Osteoblast (primary cell): Measurements from ENCODE around the gene TCF12. TPM values are rescaled to one million over a fixed set of nuclear protein-coding genes. Genes with fewer than 3 reads are reported as not detected.

Experiments used
- DNase-seq: peaks from one replicate; pipeline ENCODE4 v3.0.0; 2011; ENCODE audit warnings: low spot score, mixed read lengths; ENCODE audit not compliant: insufficient read length; ENCODE audit errors: missing footprints
- H2AFZ ChIP-seq: 2 replicates; pipeline ENCODE4 v1.6.0; 2011; ENCODE audit warnings: mild to moderate bottlenecking, low read length
- H3K27ac ChIP-seq: 2 replicates; pipeline ENCODE4 v1.5.1; 2011; ENCODE audit warnings: mild to moderate bottlenecking, low read depth, low read length, moderate library complexity
- H3K27me3 ChIP-seq: 2 replicates; pipeline ENCODE4 v1.6.0; 2012; ENCODE audit warnings: mild to moderate bottlenecking, control low read depth, inconsistent platforms, low read length, moderate library complexity; ENCODE audit not compliant: insufficient read depth
- H3K36me3 ChIP-seq: 2 replicates; pipeline ENCODE4 v1.5.1; 2011; ENCODE audit warnings: mild to moderate bottlenecking, low read length, control low read depth, moderate library complexity; ENCODE audit not compliant: insufficient read depth
- H3K4me1 ChIP-seq: 2 replicates; pipeline ENCODE4 v1.5.1; 2011; ENCODE audit warnings: mild to moderate bottlenecking, low read length, control low read depth, moderate library complexity; ENCODE audit not compliant: insufficient read depth
- H3K4me2 ChIP-seq: 2 replicates; pipeline ENCODE4 v1.6.0; 2011; ENCODE audit warnings: mild to moderate bottlenecking, low read length; ENCODE audit not compliant: insufficient read depth
- H3K4me3 ChIP-seq: fragments of 200-600 bp; sonication (generic); 3 replicates; pipeline ENCODE4 v1.5.1; 2012; ENCODE audit warnings: mild to moderate bottlenecking, low read length, inconsistent platforms; ENCODE audit not compliant: insufficient read depth
- H3K79me2 ChIP-seq: 2 replicates; pipeline ENCODE4 v1.6.0; 2012; ENCODE audit warnings: mild to moderate bottlenecking, low read length, control low read depth, inconsistent platforms; ENCODE audit not compliant: insufficient read depth
- H3K9me3 ChIP-seq: 2 replicates; pipeline ENCODE4 v1.5.1; 2011; ENCODE audit warnings: low read depth, low read length, control low read depth
- H4K20me1 ChIP-seq: 2 replicates; pipeline ENCODE4 v1.6.0; 2012; ENCODE audit warnings: mild to moderate bottlenecking, low read length, control low read depth; ENCODE audit not compliant: insufficient read depth
- total RNA-seq: library from RNA; depleted of rRNA; stranded (reverse); fragments of >200 nt; gene quantifications from 2 replicates; pipeline ENCODE4 v1.2.3, GENCODE V29; 2012
- TF ChIP-seq, protein P1 (sequence below): IDR thresholded peaks from 2 replicates; pipeline ENCODE4 v1.5.1; 2011; ENCODE audit warnings: mild to moderate bottlenecking, low read depth, low read length, moderate library complexity; ENCODE audit errors: extremely low read depth

TCF12 gene
- total RNA-seq, 1 donor, result 86.5 TPM

DNA sequence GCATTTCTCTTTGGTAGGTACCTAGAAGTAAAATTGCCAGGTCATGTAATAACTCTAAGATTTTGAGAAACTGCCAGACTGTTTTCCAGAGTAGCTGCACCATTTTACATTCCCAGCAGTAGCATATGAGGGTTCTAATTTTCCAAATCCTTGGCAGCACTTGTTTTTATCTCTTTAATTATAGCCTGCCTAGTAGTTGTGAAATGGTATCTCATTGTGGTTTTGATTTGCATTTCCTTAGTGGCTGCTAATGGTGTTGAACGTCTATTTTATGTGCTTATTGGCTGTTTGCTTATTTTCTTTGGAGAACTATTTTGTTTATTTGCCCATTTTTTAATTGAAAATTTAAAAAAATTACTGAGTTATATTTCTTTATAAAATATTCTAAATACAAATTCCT lies 117.9 kb downstream of the TCF12 start:
- Histone ChIP-seq H3K36me3 (no peaks in the 10 kb centered on the region), H4K20me1 (peaks cover 12% of the 10 kb centered on the region), H3K79me2 (peaks cover 93% of the 10 kb centered on the region), H3K4me3 (no peak overlapping the region), H2AFZ (no peak overlapping the region), H3K4me2 (no peak overlapping the region), H3K4me1 (peaks cover 8% of the 10 kb centered on the region), H3K27ac (no peak overlapping the region), H3K9me3 (no peaks in the 10 kb centered on the region), H3K27me3 (no peaks in the 10 kb centered on the region)
- DNase-seq, result no peak
- TF ChIP-seq, protein P1, sequence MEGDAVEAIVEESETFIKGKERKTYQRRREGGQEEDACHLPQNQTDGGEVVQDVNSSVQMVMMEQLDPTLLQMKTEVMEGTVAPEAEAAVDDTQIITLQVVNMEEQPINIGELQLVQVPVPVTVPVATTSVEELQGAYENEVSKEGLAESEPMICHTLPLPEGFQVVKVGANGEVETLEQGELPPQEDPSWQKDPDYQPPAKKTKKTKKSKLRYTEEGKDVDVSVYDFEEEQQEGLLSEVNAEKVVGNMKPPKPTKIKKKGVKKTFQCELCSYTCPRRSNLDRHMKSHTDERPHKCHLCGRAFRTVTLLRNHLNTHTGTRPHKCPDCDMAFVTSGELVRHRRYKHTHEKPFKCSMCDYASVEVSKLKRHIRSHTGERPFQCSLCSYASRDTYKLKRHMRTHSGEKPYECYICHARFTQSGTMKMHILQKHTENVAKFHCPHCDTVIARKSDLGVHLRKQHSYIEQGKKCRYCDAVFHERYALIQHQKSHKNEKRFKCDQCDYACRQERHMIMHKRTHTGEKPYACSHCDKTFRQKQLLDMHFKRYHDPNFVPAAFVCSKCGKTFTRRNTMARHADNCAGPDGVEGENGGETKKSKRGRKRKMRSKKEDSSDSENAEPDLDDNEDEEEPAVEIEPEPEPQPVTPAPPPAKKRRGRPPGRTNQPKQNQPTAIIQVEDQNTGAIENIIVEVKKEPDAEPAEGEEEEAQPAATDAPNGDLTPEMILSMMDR, result no peak

DNA sequence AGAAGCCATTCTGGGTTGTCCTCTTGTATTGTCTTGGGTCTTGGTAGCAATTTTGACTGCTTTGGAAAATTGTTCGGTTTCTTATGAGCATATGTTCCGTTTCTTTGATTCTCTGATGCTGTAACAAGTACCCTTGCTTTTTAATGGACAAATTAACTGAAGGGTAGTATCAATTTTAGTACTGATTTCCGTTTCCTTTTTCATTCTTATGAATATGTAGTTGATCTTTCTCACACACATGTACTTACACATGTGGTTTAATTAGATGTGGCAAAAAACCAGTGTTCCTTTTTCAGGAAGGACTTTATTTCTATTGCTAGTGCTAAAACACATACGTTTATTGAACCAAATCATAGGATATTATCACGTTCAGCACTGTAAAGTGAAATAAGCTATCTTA lies 119.1 kb downstream of the TCF12 start:
- no peaks in the 10 kb centered on the region for H3K27me3 ChIP-seq
- H4K20me1 ChIP-seq, result peaks cover 5% of the 10 kb centered on the region
- TF ChIP-seq, protein P1, result no peak
- no peaks in the 10 kb centered on the region for H3K9me3 ChIP-seq
- no peak overlapping the region for H3K4me2 ChIP-seq
- no peak overlapping the region for H3K4me3 ChIP-seq
- no peaks in the 10 kb centered on the region for H3K4me1 ChIP-seq
- DNase-seq, result no peak
- no peaks in the 10 kb centered on the region for H3K36me3 ChIP-seq
- peaks cover 91% of the 10 kb centered on the region for H3K79me2 ChIP-seq
- H3K27ac ChIP-seq, result no peak overlapping the region
- no peak overlapping the region for H2AFZ ChIP-seq

DNA sequence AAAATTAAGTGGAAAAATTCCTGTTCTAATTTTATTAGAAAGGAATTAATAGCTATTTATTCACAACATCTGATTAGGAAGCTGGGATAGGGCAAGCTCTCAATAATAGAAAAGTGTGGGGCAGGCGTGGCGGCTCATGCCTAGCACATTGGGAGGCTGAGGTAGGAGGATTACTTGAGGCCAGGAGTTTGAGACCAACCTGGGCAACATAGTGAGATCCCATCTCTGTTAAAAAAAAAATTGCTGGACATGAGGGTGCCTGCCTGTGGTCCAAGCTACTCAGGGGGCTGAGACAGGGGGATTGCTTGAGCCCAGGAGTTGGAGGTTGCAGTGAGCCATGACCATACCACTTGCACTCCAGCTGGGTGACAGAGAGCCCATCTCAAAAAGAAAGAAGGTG lies 119.6 kb downstream of the TCF12 start:
- no peaks in the 10 kb centered on the region for H3K27me3 ChIP-seq
- TF ChIP-seq, protein P1, result no peak
- H3K79me2 ChIP-seq, result peaks cover 91% of the 10 kb centered on the region
- DNase-seq, result no peak
- H3K9me3 ChIP-seq, result no peaks in the 10 kb centered on the region
- H3K4me2 ChIP-seq, result no peak overlapping the region
- H4K20me1 ChIP-seq, result peaks cover 5% of the 10 kb centered on the region
- no peaks in the 10 kb centered on the region for H3K4me1 ChIP-seq
- no peak overlapping the region for H3K4me3 ChIP-seq
- H3K36me3 ChIP-seq, result no peaks in the 10 kb centered on the region
- H3K27ac ChIP-seq, result no peak overlapping the region
- no peak overlapping the region for H2AFZ ChIP-seq

DNA sequence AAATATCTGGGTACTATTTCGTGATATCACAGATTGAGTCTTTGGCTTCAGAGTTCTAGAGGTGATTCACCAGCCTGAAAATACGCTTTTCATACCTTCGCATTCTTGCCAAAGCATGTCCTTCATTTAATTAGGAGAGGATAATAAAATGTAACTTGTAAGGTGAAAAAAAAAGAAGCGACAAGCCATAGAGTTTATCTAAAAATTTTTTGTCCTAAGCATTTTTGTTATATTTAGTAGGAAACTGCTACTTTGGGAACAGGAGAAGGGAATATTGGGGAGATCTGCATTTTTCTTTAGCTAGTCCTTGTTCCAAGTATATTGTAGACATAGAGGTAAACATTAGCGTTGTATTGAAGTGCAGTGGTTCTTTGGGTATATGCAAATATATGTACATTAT lies 120.1 kb downstream of the TCF12 start:
- no peaks in the 10 kb centered on the region for H3K36me3 ChIP-seq
- no peak overlapping the region for H3K4me3 ChIP-seq
- DNase-seq, result no peak
- peaks cover 8% of the 10 kb centered on the region for H4K20me1 ChIP-seq
- TF ChIP-seq, protein P1, result no peak
- H3K9me3 ChIP-seq, result no peaks in the 10 kb centered on the region
- no peak overlapping the region for H3K4me2 ChIP-seq
- no peak overlapping the region for H3K27ac ChIP-seq
- H3K27me3 ChIP-seq, result no peaks in the 10 kb centered on the region
- H3K4me1 ChIP-seq, result no peaks in the 10 kb centered on the region
- H2AFZ ChIP-seq, result no peak overlapping the region
- H3K79me2 ChIP-seq, result peaks cover 92% of the 10 kb centered on the region
